Stimulated activated CD4-positive, alpha-beta T cell treated with anti-CD3 and anti-CD28 coated beads, Interleukin-2, amount 100 ng/mL, for 48 hours (primary cell): Measurements from ENCODE around the gene PXDC1.
"Not testable (repeated sequence)": the region's sequence is repeated elsewhere in the genome, so short reads cannot be mapped to it uniquely, and the experiment has no call there.

Experiments
- DNase-seq, 2 donors: peaks; one replicate each; pipeline ENCODE4 v3.0.0-alpha.2; 2020

PXDC1 gene

DNA sequence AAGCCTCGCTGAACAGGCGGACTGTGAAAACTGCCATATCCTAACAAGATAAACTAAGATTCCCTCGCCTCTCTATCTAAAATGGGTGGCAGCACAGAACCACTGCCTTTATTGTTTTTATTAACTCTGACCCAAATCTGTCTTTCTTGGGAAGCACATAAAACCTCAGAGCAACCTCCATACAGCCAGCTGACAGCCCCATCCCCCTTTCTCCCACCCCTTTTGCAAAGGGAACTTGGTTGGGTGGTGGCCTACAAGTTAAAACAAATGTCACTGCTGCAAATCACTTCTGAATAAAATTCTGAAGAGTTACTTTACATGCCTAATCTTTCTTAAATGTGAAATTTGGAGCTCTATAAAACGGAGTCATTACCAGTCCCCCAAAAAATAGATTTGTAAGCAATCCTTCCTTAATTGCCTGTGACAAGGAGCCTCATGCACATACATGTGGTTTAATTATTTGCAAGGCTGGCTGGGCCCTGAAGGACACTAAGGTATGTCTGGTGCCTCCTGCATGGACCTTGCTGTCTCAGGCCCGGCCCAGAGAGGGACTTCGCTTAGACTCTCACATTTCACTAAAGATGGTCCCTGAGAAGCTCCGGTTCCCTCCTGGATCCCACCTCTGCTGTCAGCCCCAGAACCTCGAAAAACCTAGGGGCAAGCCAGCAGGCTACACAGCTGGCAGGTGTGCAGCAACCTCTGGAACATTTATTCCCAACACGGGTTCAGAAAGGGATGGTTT is 21.7 kb downstream of the PXDC1 start:
- no peak for DNase-seq

DNA sequence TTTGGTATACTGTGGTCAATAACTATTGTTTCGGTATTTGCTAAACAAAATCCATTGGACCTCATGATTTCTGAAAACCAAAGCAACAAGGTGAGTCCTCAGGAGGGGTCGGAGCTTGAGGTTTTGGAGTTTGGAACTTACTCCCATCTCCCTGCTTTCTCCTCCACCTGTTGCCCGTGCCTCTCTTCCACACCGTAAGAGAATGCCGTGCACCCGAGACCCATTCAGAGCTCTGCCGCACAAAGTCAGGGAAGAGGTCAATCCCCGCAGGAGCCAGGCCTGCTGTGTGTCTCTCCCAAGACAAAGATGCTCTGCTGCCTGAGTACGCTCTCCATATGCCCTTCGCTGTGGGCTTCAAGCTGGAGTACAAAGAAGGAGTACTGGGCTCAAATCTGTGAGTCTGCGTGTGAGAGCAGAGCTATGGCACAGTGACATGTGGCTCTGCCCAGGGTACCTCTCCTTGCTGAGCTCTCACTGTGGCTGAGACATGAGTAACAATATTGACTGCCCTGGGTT is 23.9 kb downstream of the PXDC1 start:
- DNase-seq = no peak

- DNase-seq = no peak
These were observed 24.5 kb downstream of the PXDC1 start for GRCh38 chr6:3727036-3727435.

GRCh38 chr6:3726421-3726820 is 25.1 kb downstream of the PXDC1 start:
- DNase-seq = no peak

- no peak for DNase-seq
These were observed 26.1 kb downstream of the PXDC1 start for GRCh38 chr6:3725145-3726047.

- no peak for DNase-seq
These were observed 26.9 kb downstream of the PXDC1 start for GRCh38 chr6:3724451-3725144.

GRCh38 chr6:3723966-3724365 is 27.5 kb downstream of the PXDC1 start:
- no peak for DNase-seq

DNA sequence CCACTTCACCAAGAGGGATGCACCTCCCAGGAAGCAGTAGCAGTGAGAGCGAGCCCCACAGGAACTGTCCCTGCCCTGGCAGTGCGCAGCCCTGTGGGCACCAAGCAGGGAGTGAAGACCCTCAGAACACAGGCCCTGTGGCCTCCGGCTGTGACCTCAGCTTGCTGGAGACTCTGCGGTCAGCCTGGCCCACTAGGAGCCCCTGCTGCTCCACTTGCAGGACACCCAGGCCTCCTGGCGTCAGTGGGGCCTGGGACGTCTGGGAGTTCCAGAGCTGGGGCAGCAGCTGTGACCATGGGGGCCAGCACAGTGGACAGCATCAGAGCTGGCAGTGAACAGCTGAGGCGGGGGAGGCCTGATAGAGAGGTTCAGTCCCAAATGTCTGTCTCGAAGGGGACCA is 28.3 kb downstream of the PXDC1 start:
- no peak for DNase-seq

GRCh38 chr6:3722785-3723184 is 28.7 kb downstream of the PXDC1 start:
- DNase-seq = no peak

- no peak for DNase-seq
These were observed 29.5 kb downstream of the PXDC1 start for GRCh38 chr6:3721810-3722621.

DNA sequence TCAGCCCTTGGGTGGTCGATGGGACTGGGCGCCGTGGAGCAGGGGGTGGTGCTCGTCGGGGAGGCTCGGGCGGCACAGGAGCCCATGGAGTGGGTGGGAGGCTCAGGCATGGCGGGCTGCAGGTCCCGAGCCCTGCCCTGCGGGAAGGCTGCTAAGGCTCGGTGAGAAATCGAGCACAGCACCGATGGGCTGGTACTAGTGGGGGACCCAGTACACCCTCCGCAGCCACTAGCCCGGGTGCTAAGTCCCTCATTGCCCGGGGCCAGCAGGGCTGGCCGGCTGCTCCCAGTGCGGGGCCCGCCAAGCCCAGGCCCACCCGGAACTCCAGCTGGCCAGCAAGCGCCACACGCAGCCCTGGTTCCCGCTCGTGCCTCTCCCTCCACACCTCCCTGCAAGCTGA is 30.7 kb downstream of the PXDC1 start:
- DNase-seq = not testable (repeated sequence)

DNA sequence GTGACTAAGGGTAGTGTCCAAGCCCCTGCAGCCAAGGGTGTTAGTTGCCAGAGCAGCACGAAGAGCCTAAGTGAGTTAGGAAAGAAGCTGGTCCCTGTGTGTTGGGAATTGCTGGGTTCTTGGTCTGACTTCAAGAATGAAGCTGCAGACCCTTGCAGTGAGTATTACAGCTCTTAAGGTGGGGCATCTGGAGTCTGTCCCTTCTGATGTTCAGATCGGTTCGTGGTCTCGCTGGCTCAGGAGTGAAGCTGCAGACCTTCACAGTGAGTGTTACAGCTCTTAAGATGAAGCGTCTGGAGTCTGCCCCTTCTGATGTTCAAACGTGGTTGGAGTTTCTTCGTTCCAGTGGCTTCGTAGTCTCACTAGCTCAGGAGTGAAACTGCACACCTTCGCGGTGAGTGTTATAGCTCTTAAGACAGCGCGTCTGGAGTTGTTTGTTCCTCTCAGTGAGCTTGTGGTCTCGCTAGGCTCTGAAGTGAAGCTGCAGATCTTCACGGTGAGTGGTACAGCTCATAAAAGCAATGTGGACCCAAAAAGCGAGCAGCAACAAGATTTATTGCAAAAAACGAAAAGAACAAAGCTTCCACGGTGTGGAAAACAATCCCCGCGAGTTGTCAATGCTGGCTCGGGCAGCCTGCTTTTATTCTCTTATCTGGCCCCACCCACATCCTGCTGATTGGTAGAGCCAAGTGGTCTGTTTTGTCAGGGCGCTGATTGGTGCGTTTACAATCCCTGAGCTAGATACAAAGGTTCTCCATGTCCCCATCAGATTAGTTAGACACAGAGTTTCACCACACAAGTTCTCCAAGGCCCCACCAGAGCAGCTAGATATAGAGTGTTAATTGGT is 31.8 kb downstream of the PXDC1 start:
- no peak for DNase-seq

GRCh38 chr6:3718407-3718806 is 33.1 kb downstream of the PXDC1 start:
- no peak for DNase-seq

DNA sequence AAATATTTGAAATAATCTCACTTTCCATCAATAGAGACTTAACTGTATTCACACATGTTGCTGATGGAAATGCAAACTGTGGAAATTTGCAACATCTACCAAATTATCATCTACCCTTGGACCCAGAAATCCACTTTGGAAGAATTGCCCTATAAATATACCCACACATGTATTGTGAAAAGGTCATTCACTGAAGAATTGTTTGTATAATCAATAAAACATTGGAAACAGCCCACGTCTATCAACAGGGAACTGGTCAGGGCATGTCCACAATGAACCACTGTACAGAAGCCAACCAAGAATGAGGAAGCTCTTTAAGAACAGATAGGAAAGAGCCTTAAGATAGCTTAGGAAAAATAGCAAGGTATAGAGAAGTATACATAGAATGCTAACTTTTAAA is 36.2 kb downstream of the PXDC1 start:
- DNase-seq = no peak

- DNase-seq = no peak
These were observed 36.7 kb downstream of the PXDC1 start for GRCh38 chr6:3714768-3715167.

- DNase-seq = no peak
These were observed 37.4 kb downstream of the PXDC1 start for GRCh38 chr6:3714111-3714510.

GRCh38 chr6:3712827-3713665 is 38.5 kb downstream of the PXDC1 start:
- DNase-seq = no peak

GRCh38 chr6:3711776-3712175 is 39.7 kb downstream of the PXDC1 start:
- no peak for DNase-seq

DNA sequence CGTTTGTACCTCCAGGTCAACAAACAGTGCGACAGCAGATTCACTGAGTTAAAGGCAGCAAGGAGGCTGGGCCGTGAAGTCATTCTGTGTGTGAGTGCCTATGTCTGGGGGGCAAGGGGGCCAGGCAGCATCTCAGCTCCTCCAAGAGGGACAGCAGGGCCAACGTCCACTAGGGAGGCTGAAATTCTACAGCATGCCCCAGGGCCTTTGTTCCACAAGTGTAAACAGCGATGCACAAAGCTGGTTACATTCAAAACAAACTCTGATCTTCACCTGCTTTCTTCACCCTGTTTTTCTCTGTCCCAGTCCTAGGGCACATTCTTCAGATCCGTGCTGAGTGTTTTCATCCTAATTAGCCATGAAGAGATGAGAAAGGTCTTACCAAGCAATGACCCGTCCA is 41.1 kb downstream of the PXDC1 start:
- DNase-seq = no peak

DNA sequence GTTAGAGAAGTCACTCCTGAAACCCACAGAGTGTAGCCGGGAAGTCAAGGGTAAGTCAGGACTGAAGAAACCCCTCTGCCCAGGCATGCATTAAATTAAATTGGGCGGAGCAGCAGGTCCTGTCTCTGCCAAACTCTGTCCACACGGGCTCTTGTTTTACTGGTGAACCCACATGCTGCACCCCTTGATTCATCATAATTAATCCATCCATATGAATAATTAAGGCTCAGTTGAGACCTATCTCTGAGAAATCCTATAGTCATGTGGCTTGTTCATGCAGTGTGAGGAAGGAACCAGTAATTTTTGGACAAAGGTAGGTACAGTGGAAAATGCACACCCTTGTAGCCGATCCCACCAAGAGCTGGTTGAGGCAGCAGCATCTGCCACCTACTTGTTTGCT is 43.0 kb downstream of the PXDC1 start:
- no peak for DNase-seq
